GM12891 (cell line): ENCODE results near the gene PCDHGB5.

ENCODE experiments used
- POLR2A ChIP-seq: IDR thresholded peaks from 2 replicates; pipeline ENCODE4 v1.6.1; 2011; ENCODE audit warnings: low read depth, low read length, control low read depth
- POLR2AphosphoS5 ChIP-seq: IDR thresholded peaks from 2 replicates; pipeline ENCODE4 v1.6.1; 2011; ENCODE audit warnings: low read depth, low read length, control low read depth
- POU2F2 ChIP-seq: IDR thresholded peaks from 2 replicates; pipeline ENCODE4 v1.6.1; 2011; ENCODE audit warnings: low read depth, mild to moderate bottlenecking, control low read depth, low read length, moderate library complexity
- TAF1 ChIP-seq: IDR thresholded peaks from 2 replicates; pipeline ENCODE4 v1.6.1; 2011; ENCODE audit warnings: low read depth, low read length, control low read depth

- TF ChIP-seq POLR2AphosphoS5 (no peak), POLR2A (no peak), TAF1 (no peak), POU2F2 (no peak)
These were observed 15.2 kb downstream of the PCDHGB5 start, which contains the start of gene PCDHGA10 for GRCh38 chr5:141412854-141413539.
